GM23338 (cell line): ENCODE data around the gene SCNN1A. TPM values are rescaled to one million over a fixed set of nuclear protein-coding genes. Genes with fewer than 3 reads are reported as not detected.

Source experiments
- ATAC-seq: fragments of 200-7000 bp; cut with Tn5 transposase; 3 replicates; pipeline ENCODE4 v1.9.1; 2020
- DNase-seq: peaks from one replicate; pipeline ENCODE4 v3.0.0-alpha.2; 2015; ENCODE audit warnings: low spot score
- H2AFZ ChIP-seq: fragments of 200-600 bp; sonication (generic); 2 replicates; pipeline ENCODE4 v1.8.0; 2016; ENCODE audit warnings: antibody characterized with exemption, mild to moderate bottlenecking, moderate library complexity
- H3F3A ChIP-seq: fragments of 200-600 bp; sonication (generic); replicated peaks from 2 replicates; pipeline ENCODE4 v1.8.0; 2017; ENCODE audit warnings: antibody characterized with exemption, mixed run types, low read depth
- H3K27ac ChIP-seq: fragments of 200-600 bp; sonication (generic); 2 replicates; pipeline ENCODE4 v1.6.1; 2016; ENCODE audit warnings: low read depth
- H3K27me3 ChIP-seq: fragments of 200-600 bp; sonication (generic); 2 replicates; pipeline ENCODE4 v1.8.0; 2016; ENCODE audit warnings: mild to moderate bottlenecking, mixed run types, moderate library complexity; ENCODE audit not compliant: insufficient read depth
- H3K36me3 ChIP-seq: fragments of 200-600 bp; sonication (generic); 2 replicates; pipeline ENCODE4 v1.8.0; 2016; ENCODE audit warnings: mild to moderate bottlenecking; ENCODE audit not compliant: insufficient read depth
- H3K4me1 ChIP-seq: fragments of 200-600 bp; sonication (generic); 2 replicates; pipeline ENCODE4 v1.8.0; 2016; ENCODE audit warnings: mild to moderate bottlenecking, moderate library complexity; ENCODE audit not compliant: insufficient read depth
- H3K4me2 ChIP-seq: fragments of 200-600 bp; sonication (generic); 2 replicates; pipeline ENCODE4 v1.7.1; 2017; ENCODE audit warnings: mixed run types
- H3K4me3 ChIP-seq: fragments of 200-600 bp; sonication (generic); 2 replicates; pipeline ENCODE4 v1.6.1; 2016; ENCODE audit warnings: mixed run types
- H3K79me2 ChIP-seq: fragments of 200-600 bp; sonication (generic); replicated peaks from 2 replicates; pipeline ENCODE4 v1.8.0; 2017; ENCODE audit warnings: mild to moderate bottlenecking; ENCODE audit not compliant: insufficient read depth
- H3K9me2 ChIP-seq: fragments of 200-600 bp; sonication (generic); 2 replicates; pipeline ENCODE4 v1.8.0; 2017; ENCODE audit not compliant: insufficient read depth
- H4K20me1 ChIP-seq: fragments of 200-600 bp; sonication (generic); replicated peaks from 2 replicates; pipeline ENCODE4 v1.8.0; 2017; ENCODE audit warnings: mild to moderate bottlenecking; ENCODE audit not compliant: insufficient read depth
- H3K27ac Mint-ChIP-seq: 2 replicates; pipeline ENCODE4 v1.8.0; 2020; ENCODE audit warnings: inconsistent platforms, mild to moderate bottlenecking, moderate library complexity, mixed read lengths
- H3K27me3 Mint-ChIP-seq: 3 replicates; pipeline ENCODE4 v1.8.0; 2022; ENCODE audit warnings: low read depth, mild to moderate bottlenecking, moderate library complexity, mixed read lengths, inconsistent platforms; ENCODE audit not compliant: insufficient read depth, poor library complexity
- H3K36me3 Mint-ChIP-seq: 3 replicates; pipeline ENCODE4 v1.8.0; 2021; ENCODE audit warnings: low read depth, mild to moderate bottlenecking, inconsistent platforms, moderate library complexity, mixed read lengths
- H3K4me1 Mint-ChIP-seq: 3 replicates; pipeline ENCODE4 v1.8.0; 2020; ENCODE audit warnings: mild to moderate bottlenecking, inconsistent platforms, mixed read lengths
- H3K4me3 Mint-ChIP-seq: 3 replicates; pipeline ENCODE4 v1.8.0; 2021; ENCODE audit warnings: moderate library complexity, mild to moderate bottlenecking, inconsistent platforms, mixed read lengths
- H3K9me3 Mint-ChIP-seq: 3 replicates; pipeline ENCODE4 v1.8.0; 2020; ENCODE audit warnings: moderate library complexity, mild to moderate bottlenecking, inconsistent platforms, mixed read lengths
- CREB1 ChIP-seq: fragments of 250-450 bp; sonication (Bioruptor Pico); IDR thresholded peaks from 2 replicates; pipeline ENCODE4 v1.5.0; 2020; ENCODE audit warnings: low read depth, mild to moderate bottlenecking, moderate library complexity
- CTCF ChIP-seq, 2 experiments: fragments of 200-600 bp in 1 of 2; sonication (generic) in 1 of 2; conservative IDR thresholded peaks; 2 replicates each; pipeline versions ENCODE4 v1.5.1 to v1.6.1; 2016 to 2017; ENCODE audit warnings: antibody characterized with exemption in 2 of 2, low read depth in 2 of 2, mild to moderate bottlenecking in 2 of 2, moderate library complexity in 1 of 2
- ETS1 ChIP-seq: IDR thresholded peaks from 2 replicates; pipeline ENCODE4 v1.6.1; 2016; ENCODE audit warnings: antibody characterized with exemption
- EZH2 ChIP-seq: fragments of 200-600 bp; sonication (generic); IDR thresholded peaks from one replicate; pipeline ENCODE4 v1.8.0; 2017; ENCODE audit warnings: antibody characterized with exemption, mild to moderate bottlenecking, low read depth; ENCODE audit not compliant: unreplicated experiment
- EZH2phosphoT487 ChIP-seq: fragments of 200-600 bp; sonication (generic); IDR thresholded peaks from one replicate; pipeline ENCODE4 v1.8.1; 2018; ENCODE audit warnings: antibody characterized with exemption; ENCODE audit not compliant: unreplicated experiment
- JUNB ChIP-seq: IDR thresholded peaks from one replicate; pipeline ENCODE4 v1.6.1; 2016; ENCODE audit warnings: antibody characterized with exemption; ENCODE audit not compliant: unreplicated experiment
- NANOG ChIP-seq: IDR thresholded peaks from 2 replicates; pipeline ENCODE4 v1.6.1; 2016; ENCODE audit warnings: antibody characterized with exemption, borderline replicate concordance
- POLR2AphosphoS5 ChIP-seq: IDR thresholded peaks from 2 replicates; pipeline ENCODE4 v1.6.1; 2016; ENCODE audit warnings: antibody characterized with exemption, low read depth
- REST ChIP-seq: IDR thresholded peaks from one replicate; pipeline ENCODE4 v1.6.1; 2018; ENCODE audit warnings: antibody characterized with exemption; ENCODE audit not compliant: unreplicated experiment
- STAT1 ChIP-seq: IDR thresholded peaks from one replicate; pipeline ENCODE4 v1.6.1; 2016; ENCODE audit warnings: antibody characterized with exemption; ENCODE audit not compliant: unreplicated experiment
- ZNF114 ChIP-seq: fragments of 250-450 bp; sonication (Bioruptor Pico); IDR thresholded peaks from 2 replicates; pipeline ENCODE4 v1.5.0; 2020; ENCODE audit warnings: mild to moderate bottlenecking, moderate library complexity
- ZNF331 ChIP-seq: fragments of 250-450 bp; sonication (Bioruptor Pico); IDR thresholded peaks from 2 replicates; pipeline ENCODE4 v1.5.0; 2020; ENCODE audit warnings: low read depth, mild to moderate bottlenecking, moderate library complexity
- ZNF462 ChIP-seq: fragments of 250-450 bp; sonication (Bioruptor Pico); IDR thresholded peaks from 2 replicates; pipeline ENCODE4 v1.5.0; 2020; ENCODE audit warnings: mild to moderate bottlenecking, moderate library complexity
- polyA plus RNA-seq: library from polyadenylated mRNA; unstranded; fragments of >200 nt; fragmentation: Nextera tagmentation; extraction: Ambion mirVana; gene quantifications from 2 replicates; pipeline ENCODE4 v1.2.1, GENCODE V29; 2016
- total RNA-seq: library from RNA; depleted of rRNA; stranded (reverse); fragments of >200 nt; shearing (Covaris generic); gene quantifications from 2 replicates; pipeline ENCODE4 v1.2.3, GENCODE V29; 2014

SCNN1A gene
- total and polyA plus RNA-seq, 2 experiments from 2014 or later = 37.1 to 125 TPM

GRCh38 chr12:6346942-6347341, 28.4 kb downstream of the SCNN1A start:
- Histone ChIP-seq H3K4me3 (no peak overlapping the region), H2AFZ (no peak overlapping the region), H3K4me2 (no peak overlapping the region), H3K9me2 (peaks cover 4% of the 10 kb centered on the region; the same call in 1 of the 2 replicates), H3K79me2 (no peaks in the 10 kb centered on the region; the same call in 1 of the 2 replicates), H3K36me3 (no peaks in the 10 kb centered on the region; the same call in 1 of the 2 replicates), H3K4me1 (peaks cover 21% of the 10 kb centered on the region), H3K27ac (no peak overlapping the region), H4K20me1 (no peaks in the 10 kb centered on the region), H3F3A (no peaks in the 10 kb centered on the region; the same call in 1 of the 2 replicates), H3K27me3 (no peaks in the 10 kb centered on the region)
- H3K4me3 Mint-ChIP-seq = no peak overlapping the region
- DNase-seq = no peak
- ATAC-seq = no peak
- H3K27me3 Mint-ChIP-seq = peaks cover 5% of the 10 kb centered on the region
- peaks cover 18% of the 10 kb centered on the region for H3K4me1 Mint-ChIP-seq
- H3K27ac Mint-ChIP-seq = no peak overlapping the region
- no peaks in the 10 kb centered on the region for H3K9me3 Mint-ChIP-seq
- no peak for TF ChIP-seq STAT1
- no peak for TF ChIP-seq NANOG
- TF ChIP-seq CREB1 = no peak
- TF ChIP-seq ZNF114 = no peak
- no peak for TF ChIP-seq POLR2AphosphoS5
- no peak for TF ChIP-seq EZH2phosphoT487
- TF ChIP-seq ETS1 = no peak
- no peak for TF ChIP-seq CTCF (conservative IDR thresholded peaks at IDR 0.05; ENCODE audit: low read depth in 2 of 2)
- TF ChIP-seq JUNB = no peak
- no peak for TF ChIP-seq ZNF462 (CRISPR knock-in tag)
- TF ChIP-seq EZH2 = no peak
- no peak for TF ChIP-seq ZNF331 (CRISPR knock-in tag)
- TF ChIP-seq REST = no peak
- H3K36me3 Mint-ChIP-seq = peaks cover 42% of the 10 kb centered on the region
